Nephron (organoid): ENCODE results near the gene OR10H3.

Source experiments
- H3K27ac Mint-ChIP-seq, 3 experiments: 2 replicates each; pipeline ENCODE4 v1.8.0; 2020; ENCODE audit warnings: mixed read lengths in 3 of 3, mild to moderate bottlenecking in 2 of 3, moderate library complexity in 1 of 3
- H3K27me3 Mint-ChIP-seq: 2 replicates; pipeline ENCODE4 v1.8.0; 2021; ENCODE audit warnings: low read depth, mild to moderate bottlenecking, moderate library complexity, mixed read lengths
- H3K36me3 Mint-ChIP-seq: 2 replicates; pipeline ENCODE4 v1.8.0; 2020; ENCODE audit warnings: low read depth, mixed read lengths
- H3K4me1 Mint-ChIP-seq: 2 replicates; pipeline ENCODE4 v1.8.0; 2020; ENCODE audit warnings: mixed read lengths
- H3K4me3 Mint-ChIP-seq, 3 experiments: 2 replicates each; pipeline ENCODE4 v1.8.0; 2020; ENCODE audit warnings: mild to moderate bottlenecking in 3 of 3, mixed read lengths in 3 of 3, moderate library complexity in 2 of 3
- H3K9me3 Mint-ChIP-seq: 2 replicates; pipeline ENCODE4 v1.8.0; 2020; ENCODE audit warnings: mixed read lengths
- CTCF ChIP-seq, 3 experiments: fragments of 200-600 bp; sonication (generic); IDR thresholded peaks; one replicate each; pipeline ENCODE4 v1.5.0; 2021; ENCODE audit warnings: antibody characterized with exemption in 3 of 3; ENCODE audit not compliant: unreplicated experiment in 3 of 3

OR10H3 gene

GRCh38 chr19:15732388-15732787, 5.4 kb upstream of the OR10H3 start:
- H3K27me3 Mint-ChIP-seq: no peaks in the 10 kb centered on the region
- peaks cover 42% of the 10 kb centered on the region for H3K9me3 Mint-ChIP-seq
- no peak overlapping the region for H3K27ac Mint-ChIP-seq
- H3K36me3 Mint-ChIP-seq: no peaks in the 10 kb centered on the region
- TF ChIP-seq CTCF (IDR thresholded peaks at IDR 0.05; ENCODE audit: unreplicated experiment in 3 of 3): no peak
- no peak overlapping the region for H3K4me3 Mint-ChIP-seq
- no peaks in the 10 kb centered on the region for H3K4me1 Mint-ChIP-seq

GRCh38 chr19:15733895-15734294, 3.9 kb upstream of the OR10H3 start:
- Mint-ChIP-seq H3K4me3 (no peak overlapping the region), H3K27me3 (no peaks in the 10 kb centered on the region), H3K36me3 (no peaks in the 10 kb centered on the region), H3K4me1 (no peaks in the 10 kb centered on the region), H3K9me3 (peaks cover 41% of the 10 kb centered on the region), H3K27ac (no peak overlapping the region)
- no peak for TF ChIP-seq CTCF (IDR thresholded peaks at IDR 0.05; ENCODE audit: unreplicated experiment in 3 of 3)

- Mint-ChIP-seq H3K4me1 (no peaks in the 10 kb centered on the region), H3K36me3 (peaks cover 5% of the 10 kb centered on the region), H3K9me3 (peaks cover 47% of the 10 kb centered on the region), H3K27me3 (no peaks in the 10 kb centered on the region), H3K4me3 (no peak overlapping the region), H3K27ac (no peak overlapping the region)
- no peak for TF ChIP-seq CTCF (IDR thresholded peaks at IDR 0.05; ENCODE audit: unreplicated experiment in 3 of 3)
These were observed 3.0 kb downstream of the OR10H3 start for GRCh38 chr19:15740785-15741184.

GRCh38 chr19:15748239-15748638, 10.5 kb downstream of the OR10H3 start:
- H3K27me3 Mint-ChIP-seq: no peaks in the 10 kb centered on the region

GRCh38 chr19:15758379-15758778, 20.6 kb downstream of the OR10H3 start:
- no peaks in the 10 kb centered on the region for H3K36me3 Mint-ChIP-seq
- no peak overlapping the region for H3K4me3 Mint-ChIP-seq
- no peaks in the 10 kb centered on the region for H3K27me3 Mint-ChIP-seq
- no peak for TF ChIP-seq CTCF (IDR thresholded peaks at IDR 0.05; ENCODE audit: unreplicated experiment in 3 of 3)
- peaks cover 29% of the 10 kb centered on the region for H3K9me3 Mint-ChIP-seq
- no peaks in the 10 kb centered on the region for H3K4me1 Mint-ChIP-seq
- no peak overlapping the region for H3K27ac Mint-ChIP-seq

More at GRCh38 chr19:15748239-15748638, 10.5 kb downstream of the OR10H3 start:
- no peaks in the 10 kb centered on the region for H3K36me3 Mint-ChIP-seq
- TF ChIP-seq CTCF (IDR thresholded peaks at IDR 0.05; ENCODE audit: unreplicated experiment in 3 of 3): no peak
- H3K27ac Mint-ChIP-seq: no peak overlapping the region
- no peaks in the 10 kb centered on the region for H3K4me1 Mint-ChIP-seq
- no peak overlapping the region for H3K4me3 Mint-ChIP-seq
- H3K9me3 Mint-ChIP-seq: peaks cover 43% of the 10 kb centered on the region

GRCh38 chr19:15759962-15760565, 22.3 kb downstream of the OR10H3 start:
- no peaks in the 10 kb centered on the region for H3K36me3 Mint-ChIP-seq
- peaks cover 32% of the 10 kb centered on the region for H3K9me3 Mint-ChIP-seq
- TF ChIP-seq CTCF (IDR thresholded peaks at IDR 0.05; ENCODE audit: unreplicated experiment in 3 of 3): no peak
- H3K4me1 Mint-ChIP-seq: no peaks in the 10 kb centered on the region
- no peak overlapping the region for H3K4me3 Mint-ChIP-seq
- H3K27ac Mint-ChIP-seq: no peak overlapping the region
- no peaks in the 10 kb centered on the region for H3K27me3 Mint-ChIP-seq
